ENCODE data around the gene WDR70.

GRCh38 chr5:37665272-37665671 is 286.2 kb downstream of the WDR70 start:
- no peak for TF ChIP-seq ZNF70 (CRISPR knock-in tag; IDR thresholded peaks at IDR 0.05)
- TF ChIP-seq POU6F1 (CRISPR knock-in tag; IDR thresholded peaks at IDR 0.05; ENCODE audit: borderline replicate concordance, low read depth): no peak
- no peak for TF ChIP-seq PATZ1 (CRISPR knock-in tag; IDR thresholded peaks at IDR 0.05; ENCODE audit: borderline replicate concordance)
- TF ChIP-seq CREB5 (CRISPR knock-in tag; IDR thresholded peaks at IDR 0.05; ENCODE audit: low read depth): no peak
- no peak for TF ChIP-seq ISL1 (CRISPR knock-in tag; IDR thresholded peaks at IDR 0.05)
- no peak for TF ChIP-seq GLIS3 (CRISPR knock-in tag; IDR thresholded peaks at IDR 0.05)
- no peak for TF ChIP-seq CSRNP3 (CRISPR knock-in tag; IDR thresholded peaks at IDR 0.05)
- no peak for TF ChIP-seq TCF4 (CRISPR knock-in tag; IDR thresholded peaks at IDR 0.05; ENCODE audit: borderline replicate concordance)
- no peak for TF ChIP-seq ZFP30 (CRISPR knock-in tag; IDR thresholded peaks at IDR 0.05)
- no peak for TF ChIP-seq OSR1 (CRISPR knock-in tag; IDR thresholded peaks at IDR 0.05)
- no peak for TF ChIP-seq ARNTL (CRISPR knock-in tag; IDR thresholded peaks at IDR 0.05; ENCODE audit: borderline replicate concordance, low read depth)
